Gastroesophageal sphincter (tissue), 3 donors: Measurements from ENCODE around the gene KIF5A.

Experiments used
- POLR2A ChIP-seq, 2 donors: fragments of 450-650 bp; IDR thresholded peaks; one replicate each; pipeline ENCODE4 v1.6.1; 2017; ENCODE audit warnings: antibody characterized with exemption in 2 of 2, mild to moderate bottlenecking in 2 of 2, moderate library complexity in 1 of 2
- TF ChIP-seq, protein P1 (sequence below), 4 experiments: fragments of 200-600 bp in 2 of 4; fragments of 450-650 bp in 2 of 4; sonication (generic) in 1 of 4; IDR thresholded peaks; one replicate each; pipeline ENCODE4 v1.5.1; 2017 to 2019; ENCODE audit warnings: antibody characterized with exemption in 4 of 4, mild to moderate bottlenecking in 2 of 4, moderate library complexity in 2 of 4

GRCh38 chr12:57554453-57554852, 4.6 kb downstream of the KIF5A start:
- TF ChIP-seq, protein P1, sequence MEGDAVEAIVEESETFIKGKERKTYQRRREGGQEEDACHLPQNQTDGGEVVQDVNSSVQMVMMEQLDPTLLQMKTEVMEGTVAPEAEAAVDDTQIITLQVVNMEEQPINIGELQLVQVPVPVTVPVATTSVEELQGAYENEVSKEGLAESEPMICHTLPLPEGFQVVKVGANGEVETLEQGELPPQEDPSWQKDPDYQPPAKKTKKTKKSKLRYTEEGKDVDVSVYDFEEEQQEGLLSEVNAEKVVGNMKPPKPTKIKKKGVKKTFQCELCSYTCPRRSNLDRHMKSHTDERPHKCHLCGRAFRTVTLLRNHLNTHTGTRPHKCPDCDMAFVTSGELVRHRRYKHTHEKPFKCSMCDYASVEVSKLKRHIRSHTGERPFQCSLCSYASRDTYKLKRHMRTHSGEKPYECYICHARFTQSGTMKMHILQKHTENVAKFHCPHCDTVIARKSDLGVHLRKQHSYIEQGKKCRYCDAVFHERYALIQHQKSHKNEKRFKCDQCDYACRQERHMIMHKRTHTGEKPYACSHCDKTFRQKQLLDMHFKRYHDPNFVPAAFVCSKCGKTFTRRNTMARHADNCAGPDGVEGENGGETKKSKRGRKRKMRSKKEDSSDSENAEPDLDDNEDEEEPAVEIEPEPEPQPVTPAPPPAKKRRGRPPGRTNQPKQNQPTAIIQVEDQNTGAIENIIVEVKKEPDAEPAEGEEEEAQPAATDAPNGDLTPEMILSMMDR (IDR thresholded peaks at IDR 0.05), result no peak
- TF ChIP-seq POLR2A (IDR thresholded peaks at IDR 0.05), result no peak
